Mammary epithelial cell (primary cell): ENCODE data around the gene ITM2B.

Source experiments
- CTCF ChIP-seq, 2 donors: IDR thresholded peaks in 1 of 2; conservative IDR thresholded peaks in 1 of 2; 2 replicates each; pipeline ENCODE4 v1.5.1; 2011 to 2012; ENCODE audit warnings: inconsistent platforms in 2 of 2, low read length in 2 of 2, mild to moderate bottlenecking in 2 of 2, control low read depth in 1 of 2, low read depth in 1 of 2; ENCODE audit not compliant: insufficient read depth in 1 of 2; ENCODE audit errors: extremely low read depth in 1 of 2
- EZH2 ChIP-seq: IDR thresholded peaks from 2 replicates; pipeline ENCODE4 v1.6.1; 2012; ENCODE audit warnings: low read length, inconsistent platforms, borderline replicate concordance

DNA sequence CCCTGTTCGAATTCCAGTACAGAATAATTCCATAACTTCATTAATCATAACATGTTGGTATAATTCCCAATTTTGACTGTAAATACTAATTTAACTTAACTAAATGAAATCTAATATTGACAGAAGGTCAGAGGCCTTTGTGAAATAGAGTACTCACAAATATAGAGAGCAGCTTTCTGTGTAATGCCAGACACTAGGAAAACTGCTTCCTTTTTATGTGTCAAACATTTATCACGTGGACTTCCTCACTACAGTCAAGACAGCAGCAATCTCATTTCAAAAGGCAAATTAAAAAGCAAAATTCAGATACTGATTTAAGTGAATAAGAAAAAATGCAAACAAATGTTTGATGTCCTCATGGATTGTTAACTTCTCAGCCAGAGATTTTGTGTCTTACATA, 13.1 kb downstream of the ITM2B start:
- no peak for TF ChIP-seq CTCF (conservative IDR thresholded peaks at IDR 0.05 in 1 of 2, IDR thresholded peaks at IDR 0.05 in 1 of 2; ENCODE audit: extremely low read depth in 1 of 2, insufficient read depth in 1 of 2, low read depth in 1 of 2, low read length in 2 of 2)
- TF ChIP-seq EZH2 = no peak
